ENCODE measurements around the gene HNRNPH3.

Gene HNRNPH3

GRCh38 chr10:68332259-68333057, 594 bp downstream of the HNRNPH3 start, which contains the start of gene PBLD:
Gene PBLD (minus strand): TSS chr10:68332928. CDS start chr10:68306844, 26,084 bp downstream.
- DNase-seq, result peak; percentile 85

GRCh38 chr10:68333058-68333395, 1.2 kb downstream of the HNRNPH3 start:
- no peak for DNase-seq

- peak; percentile 47 for DNase-seq
These were observed 1.9 kb downstream of the HNRNPH3 start for GRCh38 chr10:68333440-68334431.

- DNase-seq, result peak; percentile 47
These were observed 3.0 kb downstream of the HNRNPH3 start for GRCh38 chr10:68334672-68335467.

- DNase-seq, result no peak
These were observed 5.0 kb downstream of the HNRNPH3 start for GRCh38 chr10:68336754-68337351.

- DNase-seq, result no peak
These were observed 8.7 kb downstream of the HNRNPH3 start for GRCh38 chr10:68340358-68341080.

GRCh38 chr10:68342909-68343516, 11.1 kb downstream of the HNRNPH3 start:
- no peak for DNase-seq

- no peak for DNase-seq
These were observed 13.8 kb downstream of the HNRNPH3 start for GRCh38 chr10:68345621-68346020.

GRCh38 chr10:68346774-68347173, 14.9 kb downstream of the HNRNPH3 start:
- DNase-seq, result no peak

GRCh38 chr10:68348265-68348741, 16.4 kb downstream of the HNRNPH3 start:
- DNase-seq, result peak; percentile 73

- DNase-seq, result no peak
These were observed 21.7 kb downstream of the HNRNPH3 start for GRCh38 chr10:68353537-68353936.

GRCh38 chr10:68359189-68359588, 27.3 kb downstream of the HNRNPH3 start:
- DNase-seq, result no peak

- DNase-seq, result no peak
These were observed 30.7 kb downstream of the HNRNPH3 start for GRCh38 chr10:68362590-68362989.

GRCh38 chr10:68364101-68364886, 32.4 kb downstream of the HNRNPH3 start:
- DNase-seq, result no peak

- DNase-seq, result no peak
These were observed 33.7 kb downstream of the HNRNPH3 start for GRCh38 chr10:68365611-68366010.

- DNase-seq, result no peak
These were observed 34.7 kb downstream of the HNRNPH3 start for GRCh38 chr10:68366600-68366999.

- DNase-seq, result no peak
These were observed 35.3 kb downstream of the HNRNPH3 start for GRCh38 chr10:68367121-68367520.

GRCh38 chr10:68371604-68372003, 39.7 kb downstream of the HNRNPH3 start:
- no peak for DNase-seq

GRCh38 chr10:68385740-68386139, 53.9 kb downstream of the HNRNPH3 start:
- no peak for DNase-seq

Data from hematopoietic multipotent progenitor cell treated with erythropoietin and hydrocortisone succinate and interleukin-3 and kit ligand, for 8 days (in vitro differentiated cells).